B cell (primary cell): ENCODE results near the gene HMGXB3. TPM values are rescaled to one million over a fixed set of nuclear protein-coding genes. Genes with fewer than 3 reads are reported as not detected.

Experiments
- ATAC-seq: fragments of 200-7000 bp; cut with Tn5 transposase; one replicate; pipeline ENCODE4 v1.10.0; 2021; ENCODE audit warnings: low read depth, mild to moderate bottlenecking, moderate number of reproducible peaks, moderate library complexity
- CTCF ChIA-PET: fragments of 350-600 bp; sonication (Branson Sonifier 250); formaldehyde crosslinking; loops from one replicate; lab custom pipeline; 2021; ENCODE audit warnings: antibody characterized with exemption, inconsistent platforms; lab: Charles Lee
- POLR2A ChIA-PET: fragments of 350-600 bp; sonication (Branson Sonifier 250); formaldehyde crosslinking; loops from one replicate; lab custom pipeline; 2021; ENCODE audit warnings: antibody characterized with exemption; lab: Charles Lee
- DNase-seq: peaks from one replicate; pipeline ENCODE4 v3.0.0; 2013
- H2AFZ ChIP-seq: 2 replicates; pipeline ENCODE4 v1.6.1; 2012; ENCODE audit warnings: mild to moderate bottlenecking, low read depth, low read length; ENCODE audit not compliant: insufficient read depth, poor library complexity, severe bottlenecking
- H3K27ac ChIP-seq, 2 donors: 1 replicate in 1 of 2; 2 replicates in 1 of 2; pipeline ENCODE4 v1.5.1; 2012 to 2013; ENCODE audit warnings: low read length in 2 of 2, mild to moderate bottlenecking in 2 of 2, moderate library complexity in 1 of 2
- H3K27me3 ChIP-seq, 4 experiments: fragments of 200-600 bp in 1 of 4; sonication (generic) in 1 of 4; replicated peaks in 1 of 4; 1 replicate in 2 of 4; 2 replicates in 2 of 4; pipeline versions ENCODE4 v1.6.1 to v1.7.0; 2013 to 2016; ENCODE audit warnings: low read length in 3 of 4, mild to moderate bottlenecking in 2 of 4, mixed read lengths in 1 of 4, moderate library complexity in 1 of 4; ENCODE audit not compliant: insufficient read depth in 4 of 4, control insufficient read depth in 3 of 4; ENCODE audit errors: control extremely low read depth in 1 of 4
- H3K36me3 ChIP-seq, 2 experiments: replicated peaks in 1 of 2; 1 replicate in 1 of 2; 2 replicates in 1 of 2; pipeline versions ENCODE4 v1.6.1 to v1.7.1; 2013; ENCODE audit warnings: low read length in 1 of 2; ENCODE audit not compliant: insufficient read depth in 2 of 2, control insufficient read depth in 1 of 2; ENCODE audit errors: control extremely low read depth in 1 of 2, extremely low read depth in 1 of 2
- H3K4me1 ChIP-seq, 2 donors: fragments of 200-600 bp in 1 of 2; sonication (generic) in 1 of 2; 1 replicate in 1 of 2; 2 replicates in 1 of 2; pipeline versions ENCODE4 v1.5.1 to v1.6.1; 2013 to 2017; ENCODE audit warnings: low read length in 2 of 2; ENCODE audit not compliant: control insufficient read depth in 2 of 2, insufficient read depth in 2 of 2
- H3K4me2 ChIP-seq: replicated peaks from 2 replicates; pipeline ENCODE3; 2012; ENCODE audit warnings: mild to moderate bottlenecking, low read depth, low read length; ENCODE audit not compliant: poor library complexity, severe bottlenecking
- H3K4me3 ChIP-seq, 5 experiments: fragments of 200-600 bp in 1 of 5; sonication (generic) in 1 of 5; 1 replicate in 3 of 5; 2 replicates in 2 of 5; pipeline versions ENCODE4 v1.5.1 to v1.7.0; 2011 to 2016; ENCODE audit warnings: low read length in 4 of 5, mild to moderate bottlenecking in 4 of 5, low read depth in 2 of 5, control low read depth in 1 of 5, moderate library complexity in 1 of 5; ENCODE audit not compliant: insufficient read depth in 1 of 5; ENCODE audit errors: control extremely low read depth in 1 of 5, extremely low read depth in 1 of 5
- H3K79me2 ChIP-seq: fragments of 200-600 bp; sonication (generic); one replicate; pipeline ENCODE4 v1.6.0; 2016; ENCODE audit warnings: low read length; ENCODE audit not compliant: control insufficient read depth, insufficient read depth
- H3K9ac ChIP-seq: fragments of 200-600 bp; sonication (generic); 2 replicates; pipeline ENCODE4 v1.6.1; 2017; ENCODE audit warnings: mild to moderate bottlenecking, low read length, moderate library complexity
- H3K9me3 ChIP-seq, 3 donors: one replicate each; pipeline versions ENCODE4 v1.6.1 to v1.7.1; 2013; ENCODE audit warnings: low read length in 2 of 3; ENCODE audit not compliant: control insufficient read depth in 2 of 3, insufficient read depth in 1 of 3; ENCODE audit errors: control extremely low read depth in 1 of 3
- H4K20me1 ChIP-seq: 2 replicates; pipeline ENCODE4 v1.6.0; 2012; ENCODE audit warnings: mild to moderate bottlenecking, low read length; ENCODE audit not compliant: insufficient read depth, control insufficient read depth, poor library complexity, severe bottlenecking
- H3K27ac Mint-ChIP-seq: one replicate; pipeline ENCODE4 v1.8.0; 2021; ENCODE audit warnings: mixed read lengths
- H3K27me3 Mint-ChIP-seq: one replicate; pipeline ENCODE4 v1.8.0; 2021; ENCODE audit warnings: mixed read lengths
- H3K4me1 Mint-ChIP-seq: one replicate; pipeline ENCODE4 v1.8.0; 2021; ENCODE audit warnings: mixed read lengths
- H3K4me3 Mint-ChIP-seq: one replicate; pipeline ENCODE4 v1.8.0; 2021; ENCODE audit warnings: mixed read lengths
- H3K9me3 Mint-ChIP-seq: one replicate; pipeline ENCODE4 v1.8.0; 2022; ENCODE audit warnings: mixed read lengths; ENCODE audit not compliant: insufficient read depth
- EZH2 ChIP-seq: IDR thresholded peaks from 2 replicates; pipeline ENCODE4 v1.6.1; 2012; ENCODE audit warnings: borderline replicate concordance, low read depth, mild to moderate bottlenecking, moderate library complexity, low read length; ENCODE audit not compliant: insufficient read depth, poor library complexity, severe bottlenecking
- WGBS: methylation state at CpG from one replicate; pipeline ENCODE4 v1.1.5; 2013; ENCODE audit warnings: missing lambda C conversion rate; ENCODE audit not compliant: insufficient coverage; 5-methylcytosine and 5-hydroxymethylcytosine counted together
- intact Hi-C: fragments of 100-400 bp; cut with micrococcal nuclease; formaldehyde crosslinking; loops from one replicate; pipeline ENCODE4 v1.10.0; 2022
- polyA plus RNA-seq: library from polyadenylated mRNA; depleted of rRNA; stranded (reverse); fragments of >200 nt; gene quantifications from 2 replicates; pipeline ENCODE4 v1.2.3, GENCODE V29; 2012
- total RNA-seq, 2 donors: library from RNA; stranded (reverse); fragments of 120-200 nt in 1 of 2; gene quantifications; 1 replicate in 1 of 2; 2 replicates in 1 of 2; pipeline versions ENCODE4 v1.2.3 to v1.2.4, GENCODE V29; 2013 to 2022
- TF ChIP-seq, protein P1 (sequence below): fragments of 200-600 bp; IDR thresholded peaks from one replicate; pipeline ENCODE4 v1.8.0; 2022; ENCODE audit warnings: antibody characterized with exemption, mild to moderate bottlenecking

Gene HMGXB3
- total and polyA plus RNA-seq, 2 donors (not counting 1 experiment from before 2014, with no cell fraction given): 28.5 to 35.7 TPM

DNA sequence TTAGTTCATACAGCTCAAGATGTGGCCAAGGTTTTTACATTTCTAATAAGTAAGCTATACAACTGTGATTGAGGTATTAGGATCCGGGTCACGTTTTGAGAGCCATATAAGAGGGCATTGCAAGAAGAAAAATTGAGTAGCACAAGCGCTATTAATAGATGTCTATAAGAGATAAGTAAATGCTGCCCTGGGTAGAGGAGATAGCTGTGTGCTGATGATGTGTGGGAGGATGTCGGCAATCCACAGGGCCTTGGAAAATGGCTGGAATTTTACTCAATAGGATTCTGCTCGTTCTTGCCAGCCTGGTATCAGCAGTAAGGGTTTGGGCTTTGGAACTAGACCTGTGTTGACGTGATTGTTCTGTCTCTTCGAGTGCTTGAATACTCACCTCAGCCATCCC, 44.2 kb downstream of the HMGXB3 start:
- Mint-ChIP-seq H3K4me3 (no peak overlapping the region), H3K27ac (no peak overlapping the region), H3K9me3 (no peaks in the 10 kb centered on the region), H3K4me1 (peaks cover 8% of the 10 kb centered on the region), H3K27me3 (no peaks in the 10 kb centered on the region)
- no peaks in the 10 kb centered on the region for H3K27me3 ChIP-seq
- CTCF ChIA-PET: interaction anchor here (1.1 kb wide), 1 partner anchor 9 kb away, joined by 3 read pairs; no protein-coding TSS in a partner anchor
- no peak overlapping the region for H2AFZ ChIP-seq
- H3K4me2 ChIP-seq: no peak overlapping the region
- H3K27ac ChIP-seq: no peak overlapping the region
- intact Hi-C loops: no loop called here
- H3K9ac ChIP-seq: no peak overlapping the region
- H4K20me1 ChIP-seq: no peaks in the 10 kb centered on the region
- H3K9me3 ChIP-seq: no peaks in the 10 kb centered on the region
- no peak for TF ChIP-seq EZH2
- TF ChIP-seq, protein P1, sequence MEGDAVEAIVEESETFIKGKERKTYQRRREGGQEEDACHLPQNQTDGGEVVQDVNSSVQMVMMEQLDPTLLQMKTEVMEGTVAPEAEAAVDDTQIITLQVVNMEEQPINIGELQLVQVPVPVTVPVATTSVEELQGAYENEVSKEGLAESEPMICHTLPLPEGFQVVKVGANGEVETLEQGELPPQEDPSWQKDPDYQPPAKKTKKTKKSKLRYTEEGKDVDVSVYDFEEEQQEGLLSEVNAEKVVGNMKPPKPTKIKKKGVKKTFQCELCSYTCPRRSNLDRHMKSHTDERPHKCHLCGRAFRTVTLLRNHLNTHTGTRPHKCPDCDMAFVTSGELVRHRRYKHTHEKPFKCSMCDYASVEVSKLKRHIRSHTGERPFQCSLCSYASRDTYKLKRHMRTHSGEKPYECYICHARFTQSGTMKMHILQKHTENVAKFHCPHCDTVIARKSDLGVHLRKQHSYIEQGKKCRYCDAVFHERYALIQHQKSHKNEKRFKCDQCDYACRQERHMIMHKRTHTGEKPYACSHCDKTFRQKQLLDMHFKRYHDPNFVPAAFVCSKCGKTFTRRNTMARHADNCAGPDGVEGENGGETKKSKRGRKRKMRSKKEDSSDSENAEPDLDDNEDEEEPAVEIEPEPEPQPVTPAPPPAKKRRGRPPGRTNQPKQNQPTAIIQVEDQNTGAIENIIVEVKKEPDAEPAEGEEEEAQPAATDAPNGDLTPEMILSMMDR: no peak
- DNase-seq (no peak), ATAC-seq (no peak)
- H3K36me3 ChIP-seq: peaks cover 34 to 93% of the 10 kb centered on the region in 2 experiments
- WGBS: 100% methylated on average over 5 of the region's 7 CpGs
- H3K4me1 ChIP-seq: peaks cover 0 to 3% of the 10 kb centered on the region in 2 donors
- H3K79me2 ChIP-seq: no peaks in the 10 kb centered on the region
- no peak overlapping the region for H3K4me3 ChIP-seq
- POLR2A ChIA-PET: no interaction called here

GRCh38 chr5:150045549-150045948, 45.0 kb downstream of the HMGXB3 start:
- Histone ChIP-seq H3K27ac (no peak overlapping the region), H4K20me1 (no peaks in the 10 kb centered on the region), H3K36me3 (peaks cover 33 to 95% of the 10 kb centered on the region in 2 experiments), H3K4me1 (peaks cover 0 to 3% of the 10 kb centered on the region in 2 donors), H3K9me3 (no peaks in the 10 kb centered on the region), H3K79me2 (no peaks in the 10 kb centered on the region), H3K9ac (no peak overlapping the region), H3K27me3 (no peaks in the 10 kb centered on the region), H3K4me2 (no peak overlapping the region), H3K4me3 (no peak overlapping the region), H2AFZ (no peak overlapping the region)
- WGBS: 84% methylated on average over 3 of the region's 6 CpGs
- H3K4me1 Mint-ChIP-seq: peaks cover 8% of the 10 kb centered on the region
- H3K27ac Mint-ChIP-seq: no peak overlapping the region
- no peak overlapping the region for H3K4me3 Mint-ChIP-seq
- CTCF ChIA-PET: interaction anchor here (0.6 to 1.0 kb wide), 2 partner anchors 15 to 479 kb away, joined by 3 read pairs; no protein-coding TSS in a partner anchor
- POLR2A ChIA-PET: no interaction called here
- intact Hi-C loops: no loop called here
- TF ChIP-seq, protein P1: no peak
- no peak for TF ChIP-seq EZH2
- no peaks in the 10 kb centered on the region for H3K9me3 Mint-ChIP-seq
- DNase-seq (no peak), ATAC-seq (no peak)
- H3K27me3 Mint-ChIP-seq: no peaks in the 10 kb centered on the region
